IPS-15b (cell line): ENCODE results near the gene UTP11.

Experiments
- H3K27me3 ChIP-seq: one replicate; pipeline ENCODE4 v1.6.1; 2013; ENCODE audit warnings: low read length; ENCODE audit not compliant: control insufficient read depth, insufficient read depth
- H3K36me3 ChIP-seq: one replicate; pipeline ENCODE4 v1.6.1; 2013; ENCODE audit warnings: low read length; ENCODE audit not compliant: control insufficient read depth, insufficient read depth
- H3K4me1 ChIP-seq: one replicate; pipeline ENCODE4 v1.6.1; 2013; ENCODE audit warnings: mild to moderate bottlenecking, low read length; ENCODE audit not compliant: control insufficient read depth, insufficient read depth
- H3K4me3 ChIP-seq: one replicate; pipeline ENCODE4 v1.5.1; 2013; ENCODE audit warnings: low read depth, low read length
- H3K9ac ChIP-seq: one replicate; pipeline ENCODE4 v1.6.1; 2013; ENCODE audit warnings: low read depth, mild to moderate bottlenecking, low read length
- H3K9me3 ChIP-seq: one replicate; pipeline ENCODE4 v1.6.1; 2013; ENCODE audit warnings: mild to moderate bottlenecking, low read length; ENCODE audit not compliant: control insufficient read depth, insufficient read depth

The UTP11 gene

DNA sequence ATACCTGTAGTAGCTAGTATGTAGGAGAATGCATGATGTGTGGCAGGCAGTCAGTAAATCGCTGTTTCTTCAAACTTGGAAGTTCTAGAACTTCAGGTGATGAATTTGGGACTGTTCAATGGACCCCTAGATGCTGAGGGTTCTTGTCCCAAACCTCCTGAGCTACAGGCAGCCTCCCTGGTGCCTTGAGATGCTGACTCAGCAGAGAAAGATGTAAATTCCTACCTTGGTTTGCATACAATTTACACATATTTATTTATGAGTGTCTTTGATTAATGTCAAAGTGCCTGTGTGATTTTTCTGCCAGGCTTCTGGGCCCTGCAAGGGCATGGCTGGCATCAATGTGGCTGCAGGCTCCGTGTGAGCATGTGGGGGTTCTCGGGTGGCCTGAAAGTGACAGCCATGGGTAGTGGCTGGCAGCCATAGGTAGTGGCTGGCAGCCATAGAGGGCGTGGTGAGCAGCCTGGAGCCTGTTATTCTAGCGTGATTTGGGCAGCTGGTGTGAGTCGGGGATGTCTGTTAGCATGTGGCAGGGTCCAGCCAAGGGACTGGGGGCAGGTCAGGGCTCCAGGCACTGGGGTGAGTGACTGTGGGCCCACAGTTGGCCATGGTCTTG lies 47.2 kb downstream of the UTP11 start:
- Histone ChIP-seq H3K4me3 (no peak overlapping the region), H3K9me3 (no peaks in the 10 kb centered on the region), H3K9ac (no peak overlapping the region), H3K36me3 (no peaks in the 10 kb centered on the region), H3K27me3 (peaks cover 3% of the 10 kb centered on the region), H3K4me1 (peaks cover 13% of the 10 kb centered on the region)

DNA sequence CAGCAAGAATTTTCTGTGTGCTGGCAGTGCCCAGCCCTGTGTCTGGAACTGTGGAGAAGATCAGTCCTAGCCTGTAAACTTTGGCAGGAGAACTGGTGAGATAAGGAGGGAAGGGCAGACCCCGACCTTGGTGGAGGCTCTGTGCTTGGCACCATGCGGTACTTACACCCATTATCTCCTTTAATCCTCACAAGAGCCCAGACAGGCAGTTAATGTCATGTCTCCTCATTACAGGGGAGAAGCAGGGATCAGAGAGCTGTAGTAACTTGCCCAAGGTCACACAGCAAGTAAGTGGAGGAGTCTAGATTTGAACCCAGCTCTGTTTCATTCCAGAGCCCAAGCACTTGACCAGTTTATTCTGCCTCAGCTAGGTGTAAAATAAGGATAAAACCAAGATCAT lies 48.0 kb downstream of the UTP11 start:
- Histone ChIP-seq H3K4me1 (peaks cover 13% of the 10 kb centered on the region), H3K9ac (no peak overlapping the region), H3K36me3 (no peaks in the 10 kb centered on the region), H3K9me3 (no peaks in the 10 kb centered on the region), H3K4me3 (no peak overlapping the region), H3K27me3 (peaks cover 11% of the 10 kb centered on the region)

GRCh38 chr1:38061290-38061689 lies 48.8 kb downstream of the UTP11 start:
- H3K4me1 ChIP-seq = peaks cover 13% of the 10 kb centered on the region
- no peaks in the 10 kb centered on the region for H3K9me3 ChIP-seq
- peaks cover 14% of the 10 kb centered on the region for H3K27me3 ChIP-seq
- H3K9ac ChIP-seq = no peak overlapping the region
- H3K4me3 ChIP-seq = no peak overlapping the region
- H3K36me3 ChIP-seq = no peaks in the 10 kb centered on the region

DNA sequence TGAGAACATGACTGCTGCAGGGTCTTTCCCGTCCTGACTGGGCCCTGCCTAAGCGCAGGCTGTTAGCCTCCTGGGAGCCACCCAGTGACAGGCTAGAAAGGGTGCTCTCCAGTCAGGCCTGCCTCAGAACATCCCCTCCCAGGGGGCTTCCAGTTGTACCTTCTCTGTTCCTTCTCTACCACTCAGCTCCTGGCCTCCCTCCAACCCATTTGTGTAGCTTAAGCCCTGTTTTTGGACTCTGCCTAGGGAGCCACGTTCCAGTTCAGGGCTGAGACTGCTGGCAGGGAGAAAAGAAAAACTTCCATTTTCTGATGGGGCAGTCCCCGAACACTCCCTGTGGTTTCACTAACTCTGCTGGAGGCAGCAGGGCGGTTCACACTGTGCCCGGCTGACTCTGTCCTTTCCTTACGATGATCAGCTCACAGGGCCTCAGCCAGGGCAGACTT lies 49.4 kb downstream of the UTP11 start:
- Histone ChIP-seq H3K4me3 (no peak overlapping the region), H3K36me3 (no peaks in the 10 kb centered on the region), H3K9ac (no peak overlapping the region), H3K9me3 (no peaks in the 10 kb centered on the region), H3K27me3 (peaks cover 14% of the 10 kb centered on the region), H3K4me1 (peaks cover 13% of the 10 kb centered on the region)

DNA sequence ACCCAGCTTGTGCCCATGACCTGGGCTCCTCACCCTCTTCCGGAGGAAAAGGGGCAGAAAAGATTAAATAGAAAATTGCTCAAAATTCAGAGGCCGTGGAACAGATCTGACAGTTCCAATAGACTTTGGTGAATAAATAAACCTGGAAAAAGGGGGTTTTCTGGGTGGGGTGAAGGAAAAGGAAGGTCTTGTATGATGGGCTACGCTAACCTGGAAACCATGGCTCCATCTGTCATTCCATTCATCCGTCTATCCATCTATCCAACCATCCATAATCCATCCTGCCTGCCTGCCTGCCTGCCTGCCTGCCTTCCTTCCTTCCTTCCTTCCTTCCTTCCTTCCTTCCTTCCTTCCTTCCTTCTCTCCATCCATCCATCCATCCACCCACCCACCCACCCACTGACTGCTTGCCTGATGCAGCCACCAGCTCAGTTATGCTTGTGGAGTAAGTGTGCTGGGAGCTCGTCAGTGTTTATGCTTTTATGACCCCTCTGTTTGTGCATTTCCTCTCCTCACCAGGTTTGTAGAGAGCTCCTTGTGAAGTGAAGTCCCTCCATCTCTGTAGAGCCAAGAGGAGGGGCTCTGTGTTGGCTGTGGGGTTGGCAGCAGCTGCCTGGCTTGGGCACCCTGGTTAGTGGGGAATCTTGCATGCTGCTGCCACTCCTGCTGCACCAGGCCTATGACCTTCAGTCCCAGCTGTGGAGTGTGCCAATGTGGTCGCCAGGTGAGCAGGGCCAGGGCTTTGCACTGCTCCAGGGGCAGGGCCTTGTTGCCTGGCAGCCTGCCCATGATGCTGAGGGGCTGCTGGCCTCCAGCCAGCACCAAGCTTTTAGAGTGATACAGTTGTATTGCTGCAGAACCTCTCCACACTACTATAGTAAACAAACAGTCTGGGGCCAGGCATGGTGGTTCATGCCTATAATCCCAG lies 50.1 kb downstream of the UTP11 start:
- Histone ChIP-seq H3K9ac (no peak overlapping the region), H3K9me3 (no peaks in the 10 kb centered on the region), H3K36me3 (no peaks in the 10 kb centered on the region), H3K27me3 (peaks cover 14% of the 10 kb centered on the region), H3K4me1 (peaks cover 13% of the 10 kb centered on the region), H3K4me3 (no peak overlapping the region)

DNA sequence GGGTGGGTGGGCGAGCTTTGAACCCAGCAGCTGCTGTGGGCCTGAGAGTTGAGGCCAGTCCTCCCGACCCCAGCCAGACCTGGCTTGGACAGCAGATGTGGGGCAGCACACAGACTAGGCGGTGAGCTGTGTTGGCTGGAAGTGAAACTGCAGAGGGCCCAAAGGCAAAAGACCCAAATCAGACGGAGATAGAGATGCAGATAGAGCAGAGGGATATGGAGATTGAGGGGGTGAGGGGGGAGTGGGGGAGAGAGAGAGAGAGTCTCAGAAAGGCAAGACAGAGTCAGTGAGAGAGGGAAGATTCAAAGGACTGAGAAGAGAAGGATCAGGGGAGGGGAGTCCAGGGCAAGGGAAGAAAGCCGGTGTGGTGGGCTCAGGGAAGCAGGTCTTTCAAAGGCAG lies 51.1 kb downstream of the UTP11 start:
- Histone ChIP-seq H3K4me3 (peak overlapping the region; percentile 46), H3K9me3 (no peaks in the 10 kb centered on the region), H3K9ac (no peak overlapping the region), H3K4me1 (peaks cover 12% of the 10 kb centered on the region), H3K27me3 (peaks cover 14% of the 10 kb centered on the region), H3K36me3 (no peaks in the 10 kb centered on the region)

GRCh38 chr1:38064197-38064903 lies 51.8 kb downstream of the UTP11 start:
- Histone ChIP-seq H3K36me3 (no peaks in the 10 kb centered on the region), H3K9ac (no peak overlapping the region), H3K27me3 (peaks cover 14% of the 10 kb centered on the region), H3K4me1 (peaks cover 9% of the 10 kb centered on the region), H3K9me3 (no peaks in the 10 kb centered on the region), H3K4me3 (peak overlapping the region; percentile 46)

DNA sequence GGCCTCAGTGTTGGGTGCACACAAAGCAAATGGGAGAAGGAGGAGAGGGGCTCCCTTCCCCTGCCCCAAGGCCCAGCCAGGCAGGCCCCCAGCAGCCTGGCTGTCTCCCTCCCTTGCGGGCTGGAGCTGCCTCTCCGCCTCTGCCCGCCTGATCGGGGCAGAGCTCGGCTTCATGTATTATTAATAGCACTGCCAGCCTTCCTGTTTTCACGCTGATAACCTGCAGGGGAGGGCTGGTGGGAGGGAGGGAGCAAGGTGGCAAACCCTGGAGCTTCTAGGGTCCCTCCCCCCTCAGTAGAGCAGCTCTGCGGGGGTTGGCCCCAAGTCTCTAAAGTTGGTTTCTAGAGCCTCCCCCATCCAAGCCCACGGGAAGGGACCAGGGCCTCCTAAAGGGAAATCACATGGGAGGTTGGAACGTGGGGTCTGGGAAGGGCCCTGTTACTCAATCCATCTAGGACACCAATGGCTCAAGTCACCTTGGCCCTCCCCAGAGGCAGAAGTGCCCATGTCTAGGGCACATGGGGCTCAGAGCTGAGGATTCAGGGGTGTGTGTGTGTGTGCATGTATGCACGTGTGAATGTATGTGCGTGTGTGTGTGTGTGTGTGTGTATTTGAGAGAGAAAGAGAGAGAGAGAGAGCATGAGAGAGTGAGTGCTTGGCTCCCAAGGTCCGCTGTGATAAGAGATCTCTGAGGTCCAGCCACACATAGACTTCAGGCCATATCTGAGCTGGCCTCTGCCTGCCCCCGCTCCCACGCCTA lies 55.9 kb downstream of the UTP11 start:
- peaks cover 11% of the 10 kb centered on the region for H3K4me1 ChIP-seq
- H3K9ac ChIP-seq = no peak overlapping the region
- H3K36me3 ChIP-seq = no peaks in the 10 kb centered on the region
- peaks cover 14% of the 10 kb centered on the region for H3K27me3 ChIP-seq
- no peak overlapping the region for H3K4me3 ChIP-seq
- H3K9me3 ChIP-seq = no peaks in the 10 kb centered on the region

- no peaks in the 10 kb centered on the region for H3K9me3 ChIP-seq
- H3K4me3 ChIP-seq = no peak overlapping the region
- peaks cover 14% of the 10 kb centered on the region for H3K27me3 ChIP-seq
- no peak overlapping the region for H3K9ac ChIP-seq
- peaks cover 12% of the 10 kb centered on the region for H3K4me1 ChIP-seq
- H3K36me3 ChIP-seq = no peaks in the 10 kb centered on the region
Observed at GRCh38 chr1:38068980-38069340, 56.4 kb downstream of the UTP11 start.

DNA sequence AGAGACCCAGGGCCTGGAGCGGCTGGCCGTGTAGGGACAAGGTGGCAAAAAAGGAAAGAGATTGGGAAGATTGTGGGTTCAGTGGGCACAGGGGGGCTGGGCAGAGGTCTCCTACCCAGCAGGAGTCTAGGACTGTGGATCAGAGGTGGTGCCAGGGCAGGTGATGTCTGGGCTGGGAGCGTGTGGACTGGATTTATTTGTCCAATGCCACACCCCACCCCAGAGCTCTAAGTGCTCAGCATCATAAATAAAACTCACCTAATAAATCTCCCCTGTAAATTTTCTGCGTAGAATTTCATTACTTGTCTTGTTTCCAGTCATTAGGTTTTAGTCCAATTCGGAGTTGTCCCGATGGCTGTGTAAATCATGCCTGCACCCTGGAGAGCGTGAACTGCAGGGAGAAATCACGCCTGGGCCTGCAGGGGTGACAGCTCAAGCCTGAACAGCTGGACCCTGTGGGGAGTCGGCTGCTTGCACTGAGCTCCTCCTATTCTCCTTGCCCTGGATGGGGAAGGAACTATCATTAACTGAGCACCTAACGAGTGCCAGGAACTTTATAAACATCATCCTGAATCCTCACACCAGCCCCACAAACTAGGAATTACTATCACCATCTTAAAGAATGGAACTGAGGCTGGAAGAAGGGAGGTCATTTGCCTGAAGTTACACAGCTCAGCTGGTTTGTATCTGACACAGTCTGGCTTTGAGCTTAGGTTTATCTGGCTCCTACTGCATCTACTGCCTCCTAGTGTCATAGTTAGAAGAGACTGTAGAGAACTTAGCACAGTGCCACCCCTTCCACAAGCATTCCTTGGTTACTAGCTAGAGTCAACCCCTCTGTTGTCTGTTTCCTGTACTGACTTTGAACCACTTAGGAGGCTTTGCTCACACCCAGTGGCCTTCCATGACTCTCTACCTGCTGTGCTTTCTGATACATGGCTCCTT lies 59.0 kb downstream of the UTP11 start:
- Histone ChIP-seq H3K9ac (no peak overlapping the region), H3K27me3 (no peaks in the 10 kb centered on the region), H3K4me1 (peaks cover 21% of the 10 kb centered on the region), H3K36me3 (no peaks in the 10 kb centered on the region), H3K4me3 (no peak overlapping the region), H3K9me3 (no peaks in the 10 kb centered on the region)
